Measurements from ENCODE around the gene VPS18.
"Not testable (repeated sequence)": the region's sequence is repeated elsewhere in the genome, so short reads cannot be mapped to it uniquely, and the experiment has no call there.

Gene VPS18

GRCh38 chr15:40893733-40894680 is at the start of gene VPS18:
VPS18 (plus strand) TSS chr15:40894450; CDS start chr15:40894769, 319 bp downstream.
- peak; percentile 64 for DNase-seq

GRCh38 chr15:40844696-40845030 is 49.6 kb upstream of the VPS18 start:
- no peak for DNase-seq

- no peak for DNase-seq
Measured at GRCh38 chr15:40845036-40845435, 49.2 kb upstream of the VPS18 start.

GRCh38 chr15:40845511-40846284 is 48.6 kb upstream of the VPS18 start:
- DNase-seq, result no peak

- DNase-seq, result no peak
Measured at GRCh38 chr15:40846841-40847222, 47.4 kb upstream of the VPS18 start.

- DNase-seq, result no peak
Measured at GRCh38 chr15:40847223-40847961, 46.9 kb upstream of the VPS18 start.

- no peak for DNase-seq
Measured at GRCh38 chr15:40850576-40851112, 43.6 kb upstream of the VPS18 start.

- no peak for DNase-seq
Measured at GRCh38 chr15:40852529-40852928, 41.7 kb upstream of the VPS18 start.

- no peak for DNase-seq
Measured at GRCh38 chr15:40853241-40853890, 40.9 kb upstream of the VPS18 start.

GRCh38 chr15:40854161-40854560 is 40.1 kb upstream of the VPS18 start:
- DNase-seq, result no peak

- no peak for DNase-seq
Measured at GRCh38 chr15:40855706-40856234, 38.5 kb upstream of the VPS18 start.

GRCh38 chr15:40856746-40857145 is 37.5 kb upstream of the VPS18 start:
- DNase-seq, result no peak

GRCh38 chr15:40857601-40858341 is 36.5 kb upstream of the VPS18 start:
- peak; percentile 79 for DNase-seq

GRCh38 chr15:40858706-40859105 is 35.5 kb upstream of the VPS18 start:
- no peak for DNase-seq

- DNase-seq, result no peak
Measured at GRCh38 chr15:40859206-40859851, 34.9 kb upstream of the VPS18 start.

GRCh38 chr15:40861147-40861546 is 33.1 kb upstream of the VPS18 start:
- DNase-seq, result not testable (repeated sequence)

GRCh38 chr15:40863660-40864270 is 30.5 kb upstream of the VPS18 start:
- DNase-seq, result no peak

GRCh38 chr15:40867199-40867598 is 27.1 kb upstream of the VPS18 start:
- no peak for DNase-seq

GRCh38 chr15:40869686-40870085 is 24.6 kb upstream of the VPS18 start:
- DNase-seq, result no peak

GRCh38 chr15:40870716-40871115 is 23.5 kb upstream of the VPS18 start:
- DNase-seq, result no peak

Data from 8988T (cell line).